Measurements from ENCODE around the gene ADIPOR1.

GRCh38 chr1:202935844-202936243 is 22.3 kb downstream of the ADIPOR1 start:
- no peak for TF ChIP-seq GATA2 (IDR thresholded peaks at IDR 0.05; ENCODE audit: low read depth, low read length)
- TF ChIP-seq GATA3 (IDR thresholded peaks at IDR 0.05; ENCODE audit: low read depth, low read length) = no peak
